Measurements from ENCODE around the gene YWHAH.
A peak's percentile ranks its signal among the peaks of the same experiment; 100 is the strongest.

Gene YWHAH

GRCh38 chr22:31923747-31924146, 20.6 kb upstream of the YWHAH start:
- DNase-seq, result no peak

- DNase-seq, result no peak
Measured at GRCh38 chr22:31925056-31925455, 19.3 kb upstream of the YWHAH start.

GRCh38 chr22:31926024-31926423, 18.3 kb upstream of the YWHAH start:
- DNase-seq, result no peak

- DNase-seq, result peak in 2 of 3 experiments; percentile 17 to 59
Measured at GRCh38 chr22:31926969-31927368, 17.4 kb upstream of the YWHAH start.

- DNase-seq, result no peak
Measured at GRCh38 chr22:31927562-31927961, 16.8 kb upstream of the YWHAH start.

- peak in 1 of 3 experiments; percentile 28 for DNase-seq
Measured at GRCh38 chr22:31929167-31929930, 15.0 kb upstream of the YWHAH start.

- DNase-seq, result no peak
Measured at GRCh38 chr22:31932863-31933262, 11.5 kb upstream of the YWHAH start.

- no peak for DNase-seq
Measured at GRCh38 chr22:31933406-31933805, 10.9 kb upstream of the YWHAH start.

GRCh38 chr22:31933816-31934482, 10.4 kb upstream of the YWHAH start:
- no peak for DNase-seq

- no peak for DNase-seq
Measured at GRCh38 chr22:31935961-31936635, 8.2 kb upstream of the YWHAH start.

- no peak for DNase-seq
Measured at GRCh38 chr22:31937341-31937740, 7.0 kb upstream of the YWHAH start.

- DNase-seq, result no peak
Measured at GRCh38 chr22:31938296-31938695, 6.0 kb upstream of the YWHAH start.

- DNase-seq, result no peak
Measured at GRCh38 chr22:31940506-31940905, 3.8 kb upstream of the YWHAH start.

- no peak for DNase-seq
Measured at GRCh38 chr22:31942091-31942490, 2.2 kb upstream of the YWHAH start.

- no peak for DNase-seq
Measured at GRCh38 chr22:31943206-31943977, 943 bp upstream of the YWHAH start.

GRCh38 chr22:31944700-31945442, 536 bp downstream of the YWHAH start:
- peak in 2 of 3 experiments; percentile 67 to 78 for DNase-seq

GRCh38 chr22:31945443-31945855, 1.1 kb downstream of the YWHAH start:
- peak in 2 of 3 experiments; percentile 17 to 44 for DNase-seq

- peak in 1 of 3 experiments; percentile 6 for DNase-seq
Measured at GRCh38 chr22:31945971-31946680, 1.8 kb downstream of the YWHAH start.

- peak in 2 of 3 experiments; percentile 15 to 58 for DNase-seq
Measured at GRCh38 chr22:31947296-31947695, 3.0 kb downstream of the YWHAH start.

GRCh38 chr22:31948002-31948401, 3.7 kb downstream of the YWHAH start:
- no peak for DNase-seq

GRCh38 chr22:31950226-31950625, 5.9 kb downstream of the YWHAH start:
- DNase-seq, result no peak

Measured in NCI-H1417 (cell line).